ENCODE measurements around the gene PDILT.

Gene PDILT

GRCh38 chr16:20359997-20360396 is 44.5 kb downstream of the PDILT start:
- H3K9me3 ChIP-seq (ENCODE audit: control insufficient read depth in 2 of 2, low read length in 2 of 2) = no peaks in the 10 kb centered on the region
- no peaks in the 10 kb centered on the region for H3K4me1 ChIP-seq (ENCODE audit: control insufficient read depth, insufficient read depth, low read length)
- no peaks in the 10 kb centered on the region for H3K36me3 ChIP-seq (ENCODE audit: control insufficient read depth in 2 of 2, insufficient read depth in 2 of 2, low read length in 2 of 2)
- H3K4me3 ChIP-seq (ENCODE audit: low read length in 2 of 2) = no peak overlapping the region
- H3K9ac ChIP-seq (ENCODE audit: low read length in 2 of 2) = no peak overlapping the region
- peaks cover 4 to 10% of the 10 kb centered on the region in 2 donors for H3K27me3 ChIP-seq (ENCODE audit: control insufficient read depth in 1 of 2, insufficient read depth in 2 of 2, low read length in 2 of 2)
- H3K27ac ChIP-seq (ENCODE audit: low read length) = no peak overlapping the region

- Histone ChIP-seq H3K4me1 (ENCODE audit: control insufficient read depth, insufficient read depth, low read length) (no peaks in the 10 kb centered on the region), H3K4me3 (ENCODE audit: low read length in 2 of 2) (no peak overlapping the region), H3K9ac (ENCODE audit: low read length in 2 of 2) (no peak overlapping the region), H3K27ac (ENCODE audit: low read length) (no peak overlapping the region), H3K9me3 (ENCODE audit: control insufficient read depth in 2 of 2, low read length in 2 of 2) (no peaks in the 10 kb centered on the region), H3K27me3 (ENCODE audit: control insufficient read depth in 1 of 2, insufficient read depth in 2 of 2, low read length in 2 of 2) (peaks cover 4 to 9% of the 10 kb centered on the region in 2 donors), H3K36me3 (ENCODE audit: control insufficient read depth in 2 of 2, insufficient read depth in 2 of 2, low read length in 2 of 2) (no peaks in the 10 kb centered on the region)
Measured at GRCh38 chr16:20355114-20355782, 49.3 kb downstream of the PDILT start.

DNA sequence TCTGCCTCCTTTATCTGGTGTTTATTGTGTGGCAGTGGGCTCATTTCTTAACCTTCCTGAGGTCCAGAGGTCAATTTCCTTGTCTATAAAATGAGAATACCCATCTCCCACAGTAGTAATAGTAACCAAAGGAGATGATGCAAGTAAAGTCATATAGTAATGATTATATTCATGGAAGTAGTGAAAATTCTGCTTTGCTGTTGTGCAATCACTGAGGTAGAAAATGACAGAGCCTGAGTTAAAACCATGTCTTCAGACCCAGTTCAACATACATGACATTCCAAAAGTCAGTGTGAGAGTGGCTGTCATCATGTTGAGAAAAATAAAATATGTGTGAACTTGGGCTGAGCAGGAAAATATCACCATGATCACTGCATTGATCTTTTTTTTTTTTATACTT is 51.2 kb downstream of the PDILT start:
- no peak overlapping the region for H3K9ac ChIP-seq (ENCODE audit: low read length in 2 of 2)
- H3K4me3 ChIP-seq (ENCODE audit: low read length in 2 of 2) = no peak overlapping the region
- peaks cover 1% of the 10 kb centered on the region for H3K4me1 ChIP-seq (ENCODE audit: control insufficient read depth, insufficient read depth, low read length)
- H3K27ac ChIP-seq (ENCODE audit: low read length) = no peak overlapping the region
- no peaks in the 10 kb centered on the region for H3K9me3 ChIP-seq (ENCODE audit: control insufficient read depth in 2 of 2, low read length in 2 of 2)
- H3K27me3 ChIP-seq (ENCODE audit: control insufficient read depth in 1 of 2, insufficient read depth in 2 of 2, low read length in 2 of 2) = peaks cover 9% of the 10 kb centered on the region in 2 donors
- no peaks in the 10 kb centered on the region for H3K36me3 ChIP-seq (ENCODE audit: control insufficient read depth in 2 of 2, insufficient read depth in 2 of 2, low read length in 2 of 2)

- Histone ChIP-seq H3K9ac (ENCODE audit: low read length in 2 of 2) (no peak within 1 kb of the TSS), H3K4me1 (ENCODE audit: control insufficient read depth, insufficient read depth, low read length) (peaks cover 3% of the 10 kb centered on the region), H3K27me3 (ENCODE audit: control insufficient read depth in 1 of 2, insufficient read depth in 2 of 2, low read length in 2 of 2) (peaks cover 9 to 12% of the 10 kb centered on the region in 2 donors), H3K9me3 (ENCODE audit: control insufficient read depth in 2 of 2, low read length in 2 of 2) (no peaks in the 10 kb centered on the region), H3K36me3 (ENCODE audit: control insufficient read depth in 2 of 2, insufficient read depth in 2 of 2, low read length in 2 of 2) (no peaks in the 10 kb centered on the region), H3K4me3 (ENCODE audit: low read length in 2 of 2) (no peak within 1 kb of the TSS), H3K27ac (ENCODE audit: low read length) (no peak within 1 kb of the TSS)
Measured at GRCh38 chr16:20352615-20353014, 51.9 kb downstream of the PDILT start, which contains the start of gene UMOD. UMOD (minus strand) TSS chr16:20352715; CDS start chr16:20350737, 1,978 bp downstream.

- Histone ChIP-seq H3K9ac (ENCODE audit: low read length in 2 of 2) (no peak overlapping the region), H3K27me3 (ENCODE audit: control insufficient read depth in 1 of 2, insufficient read depth in 2 of 2, low read length in 2 of 2) (peaks cover 5% of the 10 kb centered on the region in 2 donors), H3K9me3 (ENCODE audit: control insufficient read depth in 2 of 2, low read length in 2 of 2) (no peaks in the 10 kb centered on the region), H3K36me3 (ENCODE audit: control insufficient read depth in 2 of 2, insufficient read depth in 2 of 2, low read length in 2 of 2) (no peaks in the 10 kb centered on the region), H3K4me3 (ENCODE audit: low read length in 2 of 2) (no peak overlapping the region), H3K27ac (ENCODE audit: low read length) (no peak overlapping the region), H3K4me1 (ENCODE audit: control insufficient read depth, insufficient read depth, low read length) (peaks cover 3% of the 10 kb centered on the region)
Measured at GRCh38 chr16:20349615-20350014, 54.9 kb downstream of the PDILT start.

- Histone ChIP-seq H3K4me3 (ENCODE audit: low read length in 2 of 2) (no peak overlapping the region), H3K9me3 (ENCODE audit: control insufficient read depth in 2 of 2, low read length in 2 of 2) (no peaks in the 10 kb centered on the region), H3K9ac (ENCODE audit: low read length in 2 of 2) (no peak overlapping the region), H3K4me1 (ENCODE audit: control insufficient read depth, insufficient read depth, low read length) (peaks cover 3% of the 10 kb centered on the region), H3K27ac (ENCODE audit: low read length) (no peak overlapping the region), H3K36me3 (ENCODE audit: control insufficient read depth in 2 of 2, insufficient read depth in 2 of 2, low read length in 2 of 2) (no peaks in the 10 kb centered on the region), H3K27me3 (ENCODE audit: control insufficient read depth in 1 of 2, insufficient read depth in 2 of 2, low read length in 2 of 2) (peaks cover 5% of the 10 kb centered on the region in 2 donors)
Measured at GRCh38 chr16:20348365-20349185, 56.0 kb downstream of the PDILT start.

DNA sequence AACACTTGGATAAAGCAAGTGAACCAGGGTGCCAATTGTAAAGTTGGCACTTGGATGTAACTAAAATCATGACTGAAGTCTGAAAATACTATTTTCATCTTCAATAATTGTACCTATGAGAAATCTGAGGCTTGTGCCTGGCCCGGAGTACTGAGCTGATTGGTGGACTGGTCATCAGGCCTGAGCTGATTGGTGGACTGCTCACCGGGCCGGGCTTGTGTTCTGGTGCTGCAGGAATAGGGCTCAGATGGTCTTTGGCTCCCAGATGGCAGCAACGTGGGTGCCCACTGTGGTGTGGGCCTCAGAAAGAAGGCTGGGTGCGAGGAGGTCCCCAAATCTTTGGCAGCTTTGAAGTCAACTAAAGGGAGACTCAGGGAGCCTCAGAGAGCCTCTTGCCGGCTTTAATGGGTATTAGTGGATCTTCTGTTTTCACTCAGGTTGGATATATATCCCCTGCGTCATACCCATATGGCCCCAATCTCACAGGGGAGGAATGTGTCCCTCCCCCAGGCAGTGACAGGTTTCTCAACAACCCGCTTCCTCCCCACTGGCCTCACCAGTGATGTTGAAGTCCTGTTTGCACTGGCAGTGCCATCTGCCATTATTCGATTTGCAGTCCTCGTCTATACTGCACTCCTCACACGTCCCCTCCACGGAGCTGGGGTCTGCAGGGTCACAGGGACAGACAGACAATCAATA is 56.7 kb downstream of the PDILT start:
- peaks cover 5% of the 10 kb centered on the region in 2 donors for H3K27me3 ChIP-seq (ENCODE audit: control insufficient read depth in 1 of 2, insufficient read depth in 2 of 2, low read length in 2 of 2)
- H3K4me1 ChIP-seq (ENCODE audit: control insufficient read depth, insufficient read depth, low read length) = peaks cover 3% of the 10 kb centered on the region
- H3K27ac ChIP-seq (ENCODE audit: low read length) = no peak overlapping the region
- no peaks in the 10 kb centered on the region for H3K9me3 ChIP-seq (ENCODE audit: control insufficient read depth in 2 of 2, low read length in 2 of 2)
- H3K36me3 ChIP-seq (ENCODE audit: control insufficient read depth in 2 of 2, insufficient read depth in 2 of 2, low read length in 2 of 2) = no peaks in the 10 kb centered on the region
- H3K4me3 ChIP-seq (ENCODE audit: low read length in 2 of 2) = no peak overlapping the region
- no peak overlapping the region for H3K9ac ChIP-seq (ENCODE audit: low read length in 2 of 2)

GRCh38 chr16:20344611-20345010 is 59.9 kb downstream of the PDILT start:
- no peak overlapping the region for H3K4me3 ChIP-seq (ENCODE audit: low read length in 2 of 2)
- no peaks in the 10 kb centered on the region for H3K36me3 ChIP-seq (ENCODE audit: control insufficient read depth in 2 of 2, insufficient read depth in 2 of 2, low read length in 2 of 2)
- no peak overlapping the region for H3K9ac ChIP-seq (ENCODE audit: low read length in 2 of 2)
- no peaks in the 10 kb centered on the region for H3K9me3 ChIP-seq (ENCODE audit: control insufficient read depth in 2 of 2, low read length in 2 of 2)
- H3K27me3 ChIP-seq (ENCODE audit: control insufficient read depth in 1 of 2, insufficient read depth in 2 of 2, low read length in 2 of 2) = peaks cover 5% of the 10 kb centered on the region in 2 donors
- H3K4me1 ChIP-seq (ENCODE audit: control insufficient read depth, insufficient read depth, low read length) = peaks cover 3% of the 10 kb centered on the region
- H3K27ac ChIP-seq (ENCODE audit: low read length) = no peak overlapping the region

- Histone ChIP-seq H3K4me3 (ENCODE audit: low read length in 2 of 2) (no peak overlapping the region), H3K4me1 (ENCODE audit: control insufficient read depth, insufficient read depth, low read length) (no peaks in the 10 kb centered on the region), H3K9me3 (ENCODE audit: control insufficient read depth in 2 of 2, low read length in 2 of 2) (no peaks in the 10 kb centered on the region), H3K27me3 (ENCODE audit: control insufficient read depth in 1 of 2, insufficient read depth in 2 of 2, low read length in 2 of 2) (peaks cover 2 to 3% of the 10 kb centered on the region in 2 donors), H3K9ac (ENCODE audit: low read length in 2 of 2) (no peak overlapping the region), H3K36me3 (ENCODE audit: control insufficient read depth in 2 of 2, insufficient read depth in 2 of 2, low read length in 2 of 2) (no peaks in the 10 kb centered on the region), H3K27ac (ENCODE audit: low read length) (no peak overlapping the region)
Measured at GRCh38 chr16:20339744-20340143, 64.8 kb downstream of the PDILT start.

GRCh38 chr16:20336955-20337354 is 67.6 kb downstream of the PDILT start:
- Histone ChIP-seq H3K9me3 (ENCODE audit: control insufficient read depth in 2 of 2, low read length in 2 of 2) (no peaks in the 10 kb centered on the region), H3K36me3 (ENCODE audit: control insufficient read depth in 2 of 2, insufficient read depth in 2 of 2, low read length in 2 of 2) (no peaks in the 10 kb centered on the region), H3K27ac (ENCODE audit: low read length) (no peak overlapping the region), H3K9ac (ENCODE audit: low read length in 2 of 2) (no peak overlapping the region), H3K4me1 (ENCODE audit: control insufficient read depth, insufficient read depth, low read length) (no peaks in the 10 kb centered on the region), H3K27me3 (ENCODE audit: control insufficient read depth in 1 of 2, insufficient read depth in 2 of 2, low read length in 2 of 2) (peaks cover 3 to 9% of the 10 kb centered on the region in 2 donors), H3K4me3 (ENCODE audit: low read length in 2 of 2) (no peak overlapping the region)

All from stomach smooth muscle (tissue), 2 donors.